Keratinocyte (primary cell): ENCODE results near the gene ARID1B.

Source experiments
- CTCF ChIP-seq, 3 experiments: IDR thresholded peaks in 1 of 3; conservative IDR thresholded peaks in 1 of 3; optimal IDR thresholded peaks in 1 of 3; 2 replicates in 2 of 3; 3 replicates in 1 of 3; pipeline versions ENCODE3 to v1.5.1; 2011; ENCODE audit warnings: low read length in 3 of 3, mild to moderate bottlenecking in 3 of 3, moderate library complexity in 2 of 3, control low read depth in 1 of 3, inconsistent platforms in 1 of 3; ENCODE audit not compliant: insufficient read depth in 2 of 3; ENCODE audit errors: extremely low read depth in 1 of 3
- EZH2 ChIP-seq: IDR thresholded peaks from one replicate; pipeline ENCODE4 v1.6.1; 2012; ENCODE audit warnings: inconsistent platforms, mild to moderate bottlenecking, low read length, moderate library complexity

DNA sequence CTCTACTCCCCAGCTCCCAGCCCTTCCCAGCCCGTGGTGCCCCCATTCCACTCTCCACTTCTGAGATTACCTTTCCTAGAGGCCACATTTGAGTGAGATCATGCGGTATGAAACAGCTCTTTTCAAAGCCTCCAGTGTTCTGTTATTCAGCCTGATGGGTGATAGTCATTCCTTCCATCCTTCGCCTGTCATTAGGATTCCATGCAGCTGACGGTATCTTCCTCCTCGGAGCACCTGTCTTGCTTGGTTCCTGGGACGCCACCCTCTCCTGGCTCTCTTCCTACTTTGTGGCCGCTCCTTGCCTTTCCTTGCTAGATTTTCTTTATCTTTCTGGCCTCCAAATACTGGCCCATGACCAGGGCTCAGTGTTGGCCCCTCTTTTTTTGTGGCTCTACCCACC is 137.0 kb downstream of the ARID1B start:
- no peak for TF ChIP-seq CTCF (optimal IDR thresholded peaks at IDR 0.05 in 1 of 3, IDR thresholded peaks at IDR 0.05 in 1 of 3, conservative IDR thresholded peaks at IDR 0.05 in 1 of 3; ENCODE audit: extremely low read depth in 1 of 3, insufficient read depth in 2 of 3, low read length in 3 of 3)
- no peak for TF ChIP-seq EZH2
